Fibroblast of skin of left biceps (primary cell): ENCODE results near the gene ADPRHL1.
"Not testable (repeated sequence)": the region's sequence is repeated elsewhere in the genome, so short reads cannot be mapped to it uniquely, and the experiment has no call there.

ENCODE experiments used
- DNase-seq, 2 experiments: peaks; one replicate each; pipeline ENCODE4 v3.0.0-alpha.2; 2013; ENCODE audit warnings: low read depth in 2 of 2

ADPRHL1 gene

DNA sequence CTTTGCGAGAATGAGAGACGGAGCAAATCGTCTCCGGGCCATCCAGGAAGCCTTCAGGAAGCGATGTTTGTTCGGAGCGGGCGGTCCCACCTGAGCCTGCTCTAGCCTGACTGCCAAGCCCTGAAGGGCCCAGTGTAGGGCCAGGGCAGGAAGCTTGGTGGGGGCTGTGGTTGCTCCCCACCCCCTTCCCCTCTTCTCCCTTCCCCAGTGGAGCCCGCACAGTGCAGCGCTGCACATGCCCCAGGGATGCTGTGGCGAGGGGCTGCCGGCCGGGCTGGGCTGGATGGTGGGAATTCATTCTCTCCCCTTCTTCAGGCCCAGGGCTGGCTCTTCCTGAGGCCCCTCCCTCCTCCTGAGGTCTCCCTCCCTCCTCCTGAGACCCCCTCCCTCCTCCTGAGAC is 82.2 kb downstream of the ADPRHL1 start:
- no peak for DNase-seq

DNA sequence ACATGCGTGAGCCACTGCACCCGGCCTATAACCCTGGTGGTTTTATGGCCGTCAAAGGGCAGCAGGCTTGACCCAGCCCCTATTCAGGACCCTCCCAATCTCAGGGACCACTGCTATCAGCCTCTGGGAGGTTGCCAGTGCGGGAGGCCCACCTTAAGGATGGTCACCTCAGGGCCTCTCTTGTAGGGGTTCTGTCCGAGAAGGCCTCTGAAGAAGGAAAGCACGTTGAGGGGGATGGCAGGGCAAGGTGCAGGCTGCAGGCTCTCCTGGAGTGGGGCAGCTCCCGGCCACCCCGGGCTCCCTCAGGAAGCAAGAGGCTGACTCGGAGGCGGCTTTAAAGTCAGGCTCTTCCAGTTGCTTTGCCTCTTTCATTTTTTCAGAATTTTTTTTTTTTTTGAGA is 83.4 kb downstream of the ADPRHL1 start:
- no peak for DNase-seq

DNA sequence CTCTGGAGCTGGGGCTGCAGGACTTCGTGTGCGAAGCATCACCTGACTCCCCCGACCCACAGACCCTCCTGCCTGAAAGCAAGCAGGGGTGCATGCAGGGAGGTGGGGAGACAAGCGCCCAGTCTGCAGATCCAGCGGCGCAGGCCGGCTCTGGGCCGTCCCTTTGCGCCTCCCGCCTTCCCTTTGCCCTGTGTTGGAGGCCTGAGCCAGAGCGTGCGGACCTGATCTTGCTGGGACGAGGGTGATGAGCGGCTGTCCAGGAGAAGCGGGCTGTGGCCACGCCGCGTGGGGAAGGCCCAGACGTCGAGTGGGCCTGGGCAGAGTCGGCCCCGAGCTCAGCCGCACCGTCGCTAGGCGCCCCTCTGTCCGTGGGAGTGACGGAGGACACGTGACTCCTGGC is 84.1 kb downstream of the ADPRHL1 start:
- DNase-seq: no peak

DNA sequence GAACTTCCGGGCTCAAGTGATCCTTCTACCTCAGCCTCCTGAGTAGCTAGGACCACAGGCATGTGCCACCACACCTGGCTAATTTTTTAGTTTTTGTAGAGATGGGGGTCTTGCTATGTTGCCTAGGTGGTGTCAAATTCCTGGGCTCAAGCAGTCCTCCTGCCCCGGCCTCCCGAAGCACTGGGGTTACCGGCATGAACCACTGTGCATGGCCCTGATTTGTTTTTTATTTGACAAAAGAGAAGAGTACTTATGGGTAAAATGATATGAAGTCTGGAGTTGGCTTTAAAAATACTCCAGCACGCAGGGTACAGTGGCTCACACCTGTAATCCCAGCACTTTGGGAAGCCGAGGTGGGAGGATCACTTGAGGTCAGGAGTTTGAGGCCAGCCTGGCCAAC is 84.9 kb downstream of the ADPRHL1 start:
- DNase-seq: not testable (repeated sequence)

DNA sequence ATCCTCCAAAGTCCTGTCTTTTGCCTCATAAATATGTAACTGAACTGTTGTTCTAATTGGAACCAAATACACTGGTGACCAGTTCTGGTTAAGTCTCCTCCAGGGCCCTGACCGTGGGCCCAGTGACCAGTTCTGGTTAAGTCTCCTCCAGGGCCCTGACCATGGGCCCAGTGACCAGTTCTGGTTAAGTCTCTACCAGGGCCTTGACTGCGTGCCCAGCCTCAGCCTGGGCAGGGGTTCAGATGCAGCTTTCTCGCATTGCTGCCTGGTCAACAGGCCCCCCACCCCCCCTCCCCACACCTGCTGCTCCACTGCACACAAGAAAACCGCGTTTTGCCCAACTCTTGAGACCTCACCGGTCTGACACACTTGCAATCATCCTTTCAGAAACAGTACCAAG is 85.5 kb downstream of the ADPRHL1 start:
- no peak for DNase-seq

DNA sequence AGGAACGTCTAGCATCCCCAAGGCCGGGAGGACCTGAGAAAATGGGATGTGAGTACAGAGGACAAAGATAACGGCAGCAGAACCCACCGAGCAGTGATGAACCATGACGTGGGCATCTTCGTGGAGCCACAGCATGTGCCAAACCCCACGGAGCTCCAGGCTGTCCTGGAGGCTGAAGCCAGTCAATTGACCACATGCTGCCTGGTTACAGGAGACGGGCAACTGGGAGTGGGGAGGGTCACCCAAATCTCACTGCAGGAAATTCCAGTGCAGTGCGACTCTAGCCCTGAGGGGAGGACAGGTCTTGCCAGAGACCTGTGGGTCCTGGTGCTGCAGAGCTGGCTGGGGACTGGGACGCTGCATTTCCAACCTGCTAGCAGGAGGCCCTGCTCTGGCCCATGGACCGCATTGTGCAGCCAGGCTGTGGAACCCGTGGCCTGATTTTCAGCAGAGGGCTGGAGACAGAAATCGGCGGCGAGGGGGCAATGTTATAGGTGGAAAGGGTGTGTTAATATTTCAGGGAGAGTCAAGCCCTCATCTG is 86.2 kb downstream of the ADPRHL1 start:
- no peak for DNase-seq

DNA sequence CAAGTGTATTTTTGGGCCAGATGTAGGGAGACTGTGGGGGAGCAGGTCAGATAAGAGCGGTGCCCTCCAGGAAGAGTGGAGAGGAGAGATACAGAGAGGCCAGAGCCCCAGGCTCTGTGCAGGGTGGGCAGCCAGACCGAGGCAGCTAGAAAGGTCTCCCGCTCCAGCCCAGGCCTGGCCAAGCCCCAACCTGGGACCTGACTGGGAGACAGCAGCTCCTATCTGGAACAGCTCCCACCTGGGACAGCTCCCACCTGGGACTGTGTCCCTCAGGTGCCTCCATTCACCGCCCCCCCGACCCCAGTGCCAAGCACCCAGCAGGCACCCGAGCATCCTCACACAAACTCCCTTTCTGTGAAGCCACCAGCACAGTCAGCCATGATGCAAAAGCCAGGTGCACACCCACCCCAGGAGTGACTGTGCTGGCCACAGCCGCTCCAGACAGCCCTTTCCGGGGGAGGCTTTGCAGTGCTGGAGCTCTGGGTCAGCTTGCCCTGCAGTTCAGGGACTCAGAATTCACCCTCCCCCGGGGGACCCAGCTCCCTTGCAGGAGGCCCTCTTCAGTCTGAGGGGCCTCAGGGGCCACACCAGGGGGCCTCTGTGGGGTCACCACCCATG is 87.2 kb downstream of the ADPRHL1 start:
- no peak for DNase-seq

DNA sequence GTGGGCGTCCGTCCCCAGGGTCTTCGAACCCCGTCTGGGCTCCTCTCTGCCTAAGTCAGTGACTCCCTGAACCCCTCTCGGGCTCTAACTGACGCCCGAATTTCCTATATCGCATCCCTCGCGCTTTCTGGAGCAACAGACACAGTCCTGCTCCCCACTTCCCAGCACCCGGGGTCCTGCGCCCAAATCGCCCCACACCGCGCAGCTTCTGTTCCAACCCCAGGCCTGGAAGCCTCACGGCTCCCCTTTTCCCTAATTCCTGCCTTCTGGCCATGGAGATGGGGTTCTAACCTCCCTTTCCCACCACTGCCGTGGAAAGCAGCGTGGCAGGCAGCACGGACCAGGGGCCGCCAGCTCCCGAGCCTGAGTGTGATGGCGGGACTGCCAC is 87.7 kb downstream of the ADPRHL1 start:
- DNase-seq: no peak

DNA sequence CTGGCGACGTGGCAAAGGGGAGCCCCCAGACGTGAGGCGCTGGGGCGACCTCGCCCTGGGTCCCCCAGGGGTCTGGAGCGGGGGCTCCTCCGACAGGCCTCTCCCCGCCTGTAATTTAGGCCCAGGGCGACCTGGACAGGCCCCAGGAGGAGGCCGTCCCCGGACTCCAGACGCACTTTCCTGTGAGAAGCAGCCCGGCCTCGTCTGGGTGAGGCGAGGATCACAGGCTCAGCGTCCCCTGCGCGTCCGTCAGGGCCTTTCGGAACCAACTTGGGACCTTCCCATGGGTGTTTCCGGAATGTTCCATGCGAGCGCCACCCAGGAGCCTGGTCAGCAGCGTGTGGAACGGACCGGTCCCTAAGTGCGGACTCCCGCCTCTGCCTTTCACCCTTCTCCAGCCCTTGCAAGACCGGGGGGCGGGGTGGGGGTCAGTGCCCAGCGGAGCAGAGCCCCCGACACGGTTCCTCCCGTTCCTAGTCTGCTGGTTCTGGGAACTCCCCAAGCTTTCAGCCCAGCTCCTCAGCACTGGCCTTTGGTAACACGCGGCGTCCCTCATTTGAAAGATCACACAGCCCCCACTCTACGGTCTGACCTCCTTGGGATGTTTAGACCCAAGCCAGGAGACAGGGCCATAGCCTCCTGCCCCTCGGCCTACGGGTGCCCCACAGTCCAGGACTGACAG is 88.2 kb downstream of the ADPRHL1 start:
- DNase-seq: no peak

DNA sequence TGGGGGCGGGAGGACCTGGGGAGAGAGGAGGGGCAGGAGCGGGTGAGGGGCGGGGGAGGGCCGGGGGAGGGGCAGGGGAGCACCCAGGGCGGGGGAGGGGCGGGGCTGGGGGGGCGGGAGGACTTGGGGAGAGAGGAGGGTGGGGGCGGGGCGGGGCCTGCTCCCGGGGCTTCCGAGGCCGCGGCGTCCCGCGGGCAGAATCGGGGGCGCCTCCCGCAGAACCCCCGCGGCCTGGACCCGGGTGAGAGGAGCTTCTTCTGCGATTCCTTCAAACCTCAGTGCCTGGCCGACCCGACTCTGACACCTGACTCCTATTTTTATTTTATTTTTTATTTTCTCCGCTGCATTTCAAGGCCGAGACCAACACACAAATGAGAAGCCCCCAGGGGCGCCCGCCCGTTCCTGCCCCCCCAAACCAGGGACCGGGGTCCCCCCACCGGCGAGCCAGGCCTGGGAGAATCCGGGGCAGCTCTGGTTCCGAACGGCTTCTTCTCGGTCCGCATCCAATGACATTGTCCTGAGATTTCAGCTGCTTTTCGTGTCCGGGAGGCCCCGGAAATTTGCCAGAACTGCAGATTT is 88.9 kb downstream of the ADPRHL1 start:
- DNase-seq: no peak

DNA sequence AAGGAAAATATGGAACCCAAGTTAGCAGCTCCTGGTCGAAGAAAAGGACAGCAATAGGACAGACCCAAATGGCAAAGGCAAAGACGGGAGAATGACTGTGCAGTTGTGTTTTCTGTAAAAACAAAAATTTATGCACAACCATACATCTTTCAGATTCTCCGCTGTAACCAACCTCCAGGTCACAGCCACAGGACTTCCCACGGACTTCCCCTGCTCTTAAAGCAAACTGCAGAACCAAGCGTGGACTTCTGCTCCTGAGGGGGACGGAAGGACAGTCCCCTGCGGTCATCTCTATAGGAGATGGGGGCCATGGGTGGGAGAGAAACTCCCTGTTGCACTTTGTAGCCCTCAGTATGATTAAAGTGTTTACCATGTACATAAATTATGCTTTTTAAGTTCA is 91.9 kb downstream of the ADPRHL1 start:
- DNase-seq: no peak

DNA sequence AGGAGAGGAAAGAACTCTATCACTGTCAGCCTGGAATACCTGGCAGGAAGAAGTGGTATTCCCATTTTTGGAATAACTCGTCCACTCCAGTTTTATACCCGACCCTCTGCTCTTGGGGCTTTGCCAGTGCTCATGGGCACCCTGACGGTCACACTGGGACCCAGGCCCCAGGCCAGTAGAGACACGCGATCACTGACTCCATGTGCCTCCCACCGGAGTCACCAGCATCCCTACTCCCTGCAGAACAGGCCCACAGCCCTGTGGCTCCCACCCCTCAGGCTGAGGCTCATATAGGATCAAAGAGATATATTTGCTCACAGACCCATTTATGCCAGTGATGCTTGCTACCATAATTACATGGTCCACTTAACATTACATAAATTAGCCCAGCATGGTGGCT is 92.8 kb downstream of the ADPRHL1 start:
- no peak for DNase-seq

DNA sequence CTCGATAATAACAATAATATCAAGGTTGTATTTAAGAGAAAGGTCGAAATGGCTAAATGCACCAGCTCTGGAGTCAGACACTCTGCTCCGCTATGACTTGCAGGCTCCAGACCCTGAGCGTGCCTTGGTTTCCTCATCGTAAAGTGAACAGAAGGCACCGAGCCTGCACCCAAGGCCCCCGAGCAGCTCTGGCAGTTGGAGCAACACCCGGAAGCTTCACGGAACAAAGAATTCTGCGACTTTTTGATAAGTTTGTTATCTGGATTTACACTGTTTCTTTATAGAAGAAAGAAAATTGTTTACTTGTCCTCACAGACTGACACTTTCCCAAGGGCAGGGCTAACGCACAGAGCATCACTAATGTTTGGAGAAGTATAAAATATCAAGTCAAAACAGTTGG is 93.7 kb downstream of the ADPRHL1 start:
- DNase-seq: no peak

DNA sequence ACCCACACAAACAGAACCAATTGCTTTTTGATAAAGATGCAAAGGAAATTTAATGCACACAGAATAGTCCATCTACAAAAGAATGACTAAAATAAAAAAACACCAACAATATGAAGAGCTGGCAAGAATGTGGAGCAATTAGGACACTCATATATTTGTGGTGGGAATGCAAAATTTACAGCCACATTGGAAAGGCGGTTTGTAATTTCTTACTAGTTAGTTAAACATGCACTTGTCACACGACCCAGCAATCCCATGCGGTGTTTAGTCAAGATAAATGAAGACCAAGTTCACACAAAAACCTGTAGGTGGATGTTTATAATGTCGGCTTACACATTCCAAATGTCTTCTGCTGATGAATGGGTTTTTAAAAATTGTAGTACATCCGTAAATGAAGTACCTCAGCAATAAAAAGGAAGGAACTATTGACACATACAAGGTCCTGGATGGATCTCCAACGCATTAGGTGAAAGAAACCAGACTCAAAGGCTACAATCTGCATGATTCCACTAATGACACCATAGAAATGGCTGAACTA is 94.6 kb downstream of the ADPRHL1 start:
- no peak for DNase-seq

DNA sequence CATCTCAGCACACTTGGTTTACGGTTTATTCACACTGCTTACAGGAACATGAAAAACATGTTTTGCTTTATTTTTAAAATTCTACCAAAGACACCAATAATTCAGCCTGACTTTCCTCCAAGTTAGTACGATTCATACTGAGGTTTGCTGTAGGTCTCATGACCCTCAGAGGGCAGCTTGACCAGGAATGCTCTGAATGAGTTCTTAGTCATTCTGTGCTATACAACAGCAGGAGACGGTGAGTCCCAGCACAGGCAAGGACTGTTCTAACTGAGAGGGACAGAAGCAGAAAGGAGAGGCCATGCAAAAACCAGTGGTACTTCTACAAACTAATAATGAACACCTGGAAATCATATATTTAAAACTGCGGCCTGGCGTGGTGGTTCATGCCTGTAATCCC is 95.8 kb downstream of the ADPRHL1 start:
- no peak for DNase-seq

DNA sequence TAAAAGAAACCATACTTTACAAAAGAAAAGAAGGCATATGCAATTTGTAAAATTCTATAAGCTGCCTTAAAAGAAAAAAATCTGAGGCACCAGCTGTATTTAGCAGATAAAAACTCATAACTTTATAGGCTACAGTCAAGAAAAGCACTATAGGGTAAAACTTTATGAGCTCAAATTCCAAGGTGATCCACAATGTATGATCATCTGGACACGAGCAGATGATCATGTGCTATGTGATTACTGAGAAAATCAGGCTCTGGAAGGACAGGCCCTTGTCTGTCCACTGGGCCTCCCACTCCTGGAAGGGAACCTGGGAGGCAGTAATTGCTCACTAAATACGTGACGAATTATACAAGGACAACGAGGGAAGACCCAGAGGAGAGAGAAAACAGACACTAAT is 96.7 kb downstream of the ADPRHL1 start:
- DNase-seq: no peak

DNA sequence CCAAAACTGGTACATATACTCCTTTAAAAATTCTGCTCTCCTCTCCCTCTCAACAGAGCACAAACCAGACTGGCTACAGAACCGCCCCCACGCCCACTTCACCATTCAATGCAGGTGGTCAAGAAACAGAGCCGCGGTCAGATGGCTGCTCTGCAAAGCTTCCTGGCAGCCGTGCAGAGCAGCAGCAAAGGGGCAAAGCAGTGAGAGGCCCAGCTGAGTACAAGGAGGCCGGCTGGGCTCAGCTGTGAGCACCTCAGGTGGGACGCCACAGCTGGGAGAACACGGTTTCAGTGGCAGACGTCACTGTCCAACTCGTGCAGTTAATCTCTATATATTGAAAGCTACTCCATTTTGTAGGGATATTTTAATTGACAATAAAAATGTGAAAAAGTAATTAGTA is 97.7 kb downstream of the ADPRHL1 start:
- DNase-seq: no peak

DNA sequence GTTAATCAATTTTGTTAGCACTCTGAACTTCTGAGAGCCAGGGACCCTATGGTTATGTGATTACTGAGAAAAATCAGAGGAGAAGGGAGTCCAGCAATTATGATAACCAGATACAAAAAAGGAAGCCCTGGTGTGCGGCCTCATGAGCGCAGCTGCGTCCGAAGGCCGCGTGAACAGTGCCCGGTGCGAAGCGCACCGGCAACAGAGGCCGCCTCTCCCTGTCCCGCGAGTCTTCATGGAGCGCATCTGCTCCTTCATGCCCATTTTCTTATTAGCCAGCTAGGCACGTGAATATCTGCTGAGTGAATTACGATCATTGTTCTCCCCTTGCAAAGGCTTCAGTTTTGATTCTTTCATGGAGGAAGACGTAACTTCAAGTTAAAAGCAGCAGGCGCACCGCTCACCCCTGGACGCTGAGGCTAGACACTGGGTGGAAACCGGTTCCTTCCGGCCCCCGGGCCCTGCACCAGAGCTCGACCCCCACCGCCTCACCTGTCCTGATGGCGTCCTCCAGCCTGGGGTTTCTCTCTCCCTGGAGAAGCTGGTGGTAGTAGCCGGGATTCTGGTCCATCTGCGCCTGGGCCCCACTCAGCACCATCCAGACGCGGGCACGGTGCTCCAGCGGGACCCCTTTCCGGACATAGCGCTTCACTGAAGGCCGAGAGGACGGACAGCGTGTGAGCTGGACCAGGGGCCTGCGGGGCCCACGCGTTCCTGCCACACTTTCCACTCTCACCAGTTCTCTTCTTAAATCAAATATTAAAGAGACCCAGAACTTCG is 98.3 kb downstream of the ADPRHL1 start:
- no peak for DNase-seq

DNA sequence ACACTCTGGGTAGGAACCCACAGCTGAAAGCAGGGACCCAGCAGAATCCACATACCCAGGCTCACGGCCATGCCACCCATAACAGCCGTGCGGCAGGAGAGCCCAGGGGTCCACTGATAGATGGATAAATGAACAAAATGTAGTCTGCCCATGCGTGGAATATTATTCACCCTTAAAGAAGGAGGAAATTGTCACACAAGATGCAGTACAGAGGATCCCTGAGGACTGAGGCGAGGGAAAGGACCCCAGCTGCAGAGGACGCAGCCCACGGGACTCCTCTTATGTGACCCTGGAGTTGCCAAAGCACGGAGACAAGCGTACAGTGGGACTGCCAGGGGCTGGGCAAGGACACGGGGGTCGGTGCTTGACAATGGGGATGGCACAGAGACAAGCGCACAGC is 100.0 kb downstream of the ADPRHL1 start:
- DNase-seq: no peak

DNA sequence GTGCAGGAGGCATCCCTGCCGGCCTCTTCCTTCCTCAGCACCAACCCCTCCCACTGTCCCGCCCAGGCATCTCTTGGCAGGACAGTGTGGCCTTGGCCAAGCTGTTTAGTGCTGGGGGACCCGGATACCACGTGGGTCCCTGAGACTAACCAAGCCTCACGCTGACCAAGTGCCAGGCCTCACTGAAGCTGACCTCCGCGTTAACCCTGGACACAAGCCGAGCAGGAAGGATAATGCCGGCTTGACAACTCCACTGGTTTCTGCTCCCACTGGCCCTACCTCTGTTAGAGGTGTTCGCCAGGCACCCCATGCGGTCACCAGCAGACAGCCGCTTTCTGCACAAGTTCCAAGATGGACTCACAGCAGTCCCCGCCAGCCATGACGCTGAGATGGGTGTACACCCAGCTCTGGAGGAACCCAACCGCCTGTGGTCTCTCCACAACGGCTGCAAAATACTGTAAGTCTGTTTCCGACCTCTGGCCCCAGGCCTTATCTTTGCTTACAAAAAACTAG is 101.7 kb downstream of the ADPRHL1 start:
- DNase-seq: no peak

DNA sequence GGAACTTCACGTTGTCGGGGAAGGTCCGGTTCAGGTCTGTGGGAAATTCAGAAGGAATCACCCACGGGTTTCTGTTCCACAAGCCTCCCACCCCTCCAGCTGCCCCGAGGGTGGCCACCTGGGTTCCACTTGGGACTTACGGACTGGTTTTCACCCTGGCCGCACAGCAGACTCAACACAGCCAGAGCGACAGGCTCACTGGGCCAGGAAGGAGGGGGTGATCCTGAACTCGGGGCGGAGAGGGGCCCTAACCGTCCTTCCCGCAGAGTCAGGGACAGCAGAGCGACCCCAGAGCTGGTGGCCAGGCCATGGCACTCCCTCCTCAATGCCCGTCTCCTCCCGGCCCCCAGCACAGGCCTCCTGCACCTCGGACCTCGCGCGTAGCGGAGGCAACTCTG is 102.4 kb downstream of the ADPRHL1 start:
- DNase-seq: no peak
